Activated CD8-positive, alpha-beta memory T cell treated with anti-CD3 and anti-CD28 coated beads, Interleukin-2, amount 50 U/mL, for 1 hour (primary cell): Measurements from ENCODE around the gene GDF7.

ENCODE experiments used
- DNase-seq: peaks from one replicate; pipeline ENCODE4 v3.0.0-alpha.2; 2020; ENCODE audit errors: extremely low read depth

The GDF7 gene

GRCh38 chr2:20666304-20667150 lies at the start of gene GDF7:
TSS of gene GDF7 (plus strand) at chr2:20667144. CDS start at chr2:20667240, 96 bp downstream.
- DNase-seq, result no peak

DNA sequence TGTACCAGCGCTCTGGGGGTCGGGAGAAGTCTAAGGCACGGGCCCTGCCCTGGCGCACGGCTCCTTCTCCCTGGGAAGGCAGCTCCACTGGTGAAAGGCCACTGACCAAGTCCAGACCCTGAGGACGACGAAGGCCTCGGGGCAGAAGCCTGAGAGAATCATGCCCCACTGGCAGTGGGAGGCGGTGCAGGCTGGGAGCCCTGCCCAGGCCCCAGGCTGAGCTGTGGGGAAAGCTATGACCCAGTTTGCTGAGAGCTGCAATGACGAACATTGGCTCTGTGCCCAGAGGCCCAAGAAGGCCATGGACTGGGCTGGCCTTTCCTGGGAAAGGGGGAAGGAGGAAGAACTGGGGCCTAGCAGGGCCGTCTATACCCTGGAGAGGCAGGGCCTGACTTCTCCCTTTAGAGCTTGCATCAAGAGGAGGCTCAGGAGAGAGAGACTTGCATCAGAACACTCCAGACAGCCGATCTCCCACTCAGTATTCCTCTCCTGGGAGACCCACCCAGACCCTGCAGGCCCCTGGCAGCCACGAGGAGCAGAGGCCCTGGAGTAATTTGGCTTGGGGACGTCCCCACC lies 49.0 kb upstream of the GDF7 start:
- DNase-seq, result no peak

GRCh38 chr2:20618468-20618885 lies 48.5 kb upstream of the GDF7 start:
- DNase-seq, result no peak

DNA sequence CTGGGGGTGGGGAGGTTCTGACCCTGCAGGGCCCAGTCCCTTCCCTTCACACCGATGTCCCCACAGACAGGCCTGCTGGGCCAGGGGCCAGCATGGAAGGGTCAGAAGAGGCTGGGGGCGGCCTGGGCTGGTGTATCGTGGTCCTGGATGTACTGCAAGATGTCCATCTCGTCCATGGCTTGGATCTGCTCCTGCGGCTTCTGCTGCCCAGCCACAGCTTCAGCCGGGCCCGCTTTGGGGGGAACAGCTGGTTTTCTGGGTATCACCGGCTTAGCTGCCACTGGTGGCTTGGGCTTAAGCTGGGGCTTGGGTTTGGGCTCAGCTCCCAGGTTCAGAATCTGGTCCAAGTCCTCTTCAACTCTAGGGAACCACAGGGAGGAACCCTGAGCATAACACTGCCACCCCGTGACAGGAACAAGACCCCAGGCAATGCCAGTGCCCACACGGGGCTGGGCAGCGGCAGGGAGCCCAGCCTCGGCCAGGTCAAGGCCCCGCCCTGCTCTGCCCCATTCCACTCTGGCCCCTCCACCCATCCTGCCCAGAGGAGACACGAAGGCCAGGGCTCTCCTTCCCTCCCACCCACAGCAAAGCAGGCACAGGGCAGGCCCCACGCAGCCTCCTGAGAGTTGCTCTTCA lies 47.9 kb upstream of the GDF7 start:
- DNase-seq, result no peak

GRCh38 chr2:20619624-20620024 lies 47.3 kb upstream of the GDF7 start:
- DNase-seq, result no peak

- no peak for DNase-seq
These were observed 46.7 kb upstream of the GDF7 start for GRCh38 chr2:20620271-20620681.

DNA sequence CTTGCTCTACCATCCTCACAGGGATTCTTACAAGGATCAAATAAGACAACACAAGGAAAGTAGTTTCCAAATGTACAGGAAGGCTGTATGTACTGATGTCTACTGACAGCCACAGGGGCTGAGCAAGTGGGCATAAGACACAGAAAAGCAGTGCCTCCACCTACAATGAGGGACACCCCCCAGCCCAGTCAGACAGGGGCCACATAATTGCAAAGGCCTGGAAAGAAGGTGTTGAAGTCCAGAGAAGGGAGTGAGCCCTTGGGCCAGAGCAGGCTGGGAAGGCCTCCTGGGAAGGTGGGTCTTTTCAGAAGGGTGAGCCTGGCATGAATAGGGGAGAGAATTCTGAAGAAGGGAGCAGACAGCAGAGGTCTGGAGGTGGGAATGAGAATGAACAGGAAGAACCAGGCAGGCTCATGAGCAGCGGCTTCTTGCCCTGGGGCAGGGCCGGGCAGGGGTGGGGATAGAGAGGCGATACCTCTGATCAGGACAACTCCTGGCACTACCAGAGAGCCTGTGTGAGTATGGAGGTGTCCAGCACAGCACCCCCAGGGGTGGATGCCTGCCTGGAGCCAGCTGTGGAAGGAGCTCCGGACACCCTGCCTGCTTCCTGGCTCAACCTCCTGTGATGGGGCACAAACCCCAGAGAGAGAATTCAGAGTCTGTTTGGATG lies 46.1 kb upstream of the GDF7 start:
- no peak for DNase-seq

DNA sequence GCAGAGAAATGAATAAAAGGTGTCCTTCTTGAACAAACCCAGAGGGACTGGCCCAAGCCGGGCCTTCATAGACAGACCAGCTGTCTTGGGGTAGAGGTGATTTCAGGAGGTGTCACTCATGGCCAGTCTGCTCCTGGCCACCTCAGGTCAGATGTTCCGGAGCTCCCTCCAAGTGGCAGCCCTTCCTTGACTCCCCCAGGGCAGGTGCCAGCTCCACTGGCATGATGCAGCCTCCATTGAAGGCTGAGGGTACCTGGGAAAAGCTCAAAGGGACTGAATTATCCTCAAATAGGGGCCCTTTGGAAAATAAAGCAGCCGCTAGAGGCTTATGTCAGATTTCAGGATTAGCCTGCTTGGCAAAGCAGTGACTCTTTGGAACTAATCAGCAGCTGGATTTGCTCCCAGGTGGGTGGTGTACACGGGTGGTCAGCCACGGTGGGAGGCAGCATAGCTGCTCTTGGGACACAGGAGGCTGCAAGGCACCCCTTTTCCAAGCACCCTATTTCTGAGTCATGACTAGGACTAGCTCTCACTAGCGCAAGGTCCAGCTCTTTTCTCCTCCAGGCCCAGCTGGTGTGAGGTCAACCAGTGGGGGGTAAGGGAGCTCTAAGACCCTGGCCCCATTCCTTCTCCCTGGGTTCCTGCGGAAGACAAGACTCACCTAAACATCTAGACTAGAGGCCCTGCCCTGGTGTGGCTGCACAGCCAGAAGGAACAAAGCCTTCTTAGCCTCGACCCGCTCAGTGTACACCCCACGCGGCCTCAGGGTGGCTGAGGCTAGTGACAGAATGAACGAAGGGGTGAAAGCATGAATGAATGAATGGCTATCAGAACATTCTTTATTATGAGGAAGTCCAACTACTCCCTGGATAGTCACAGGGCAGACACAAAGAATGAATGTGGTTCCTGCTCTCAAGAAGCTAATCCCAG lies 45.3 kb upstream of the GDF7 start:
- DNase-seq, result no peak

GRCh38 chr2:20622296-20622686 lies 44.7 kb upstream of the GDF7 start:
- no peak for DNase-seq

DNA sequence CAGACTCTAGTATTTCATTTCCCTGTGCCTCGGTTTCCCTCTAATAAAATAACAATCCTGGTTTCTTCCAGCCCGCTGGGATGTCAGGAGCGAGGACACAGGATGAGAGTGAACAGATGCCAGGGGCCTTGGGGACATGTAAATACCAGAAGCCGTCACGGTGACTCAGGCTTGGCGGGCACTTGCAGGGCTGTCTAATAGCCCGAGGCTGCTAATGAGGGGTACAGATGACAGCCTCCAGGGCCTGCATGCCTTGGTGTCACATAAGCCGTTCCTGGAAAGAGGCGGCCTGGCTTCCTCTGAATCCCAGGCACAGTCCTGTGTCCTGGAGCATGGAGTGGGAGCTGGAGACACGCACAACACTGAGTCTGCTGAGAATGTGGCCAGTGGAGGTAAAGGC lies 44.2 kb upstream of the GDF7 start:
- DNase-seq, result no peak

DNA sequence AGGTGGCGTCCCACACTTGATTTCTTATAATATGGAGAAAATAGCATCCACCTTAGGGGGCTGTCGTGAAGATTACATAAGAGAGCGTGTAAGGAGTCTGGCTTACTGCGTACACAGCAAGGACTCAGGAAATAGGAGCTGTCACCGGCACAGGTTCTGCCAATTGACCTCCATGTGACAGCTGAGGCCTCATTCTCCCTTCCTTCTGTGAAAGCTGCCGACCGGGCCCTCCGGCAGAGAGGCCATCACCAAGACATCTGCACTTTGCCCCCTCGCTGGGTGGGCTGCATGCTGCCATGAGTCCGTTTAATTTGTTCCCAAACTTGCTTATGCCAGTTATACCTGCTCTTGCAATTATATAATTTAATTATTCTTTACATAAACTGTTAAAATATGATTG lies 43.7 kb upstream of the GDF7 start:
- DNase-seq, result no peak

DNA sequence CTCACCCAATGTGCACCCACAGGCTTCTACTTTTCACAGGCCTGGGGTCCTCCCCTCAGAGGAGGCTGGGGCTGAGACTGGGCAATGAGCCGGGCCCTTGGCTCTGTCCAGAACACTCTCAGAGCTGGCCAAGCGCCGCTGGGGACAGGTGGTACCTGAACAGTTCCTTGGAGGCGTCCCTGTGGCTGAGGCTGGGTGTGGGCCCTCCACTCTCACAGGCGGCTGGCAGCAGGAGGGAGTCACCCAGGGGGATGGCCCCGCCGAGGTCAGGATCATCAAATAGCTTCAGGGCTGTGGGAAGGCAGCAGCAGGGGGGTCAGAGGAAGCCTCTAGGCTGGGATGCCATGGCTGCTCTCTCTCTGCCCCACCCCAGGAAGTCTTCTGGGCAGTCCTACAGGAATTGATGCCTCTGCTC lies 43.2 kb upstream of the GDF7 start:
- DNase-seq, result no peak

DNA sequence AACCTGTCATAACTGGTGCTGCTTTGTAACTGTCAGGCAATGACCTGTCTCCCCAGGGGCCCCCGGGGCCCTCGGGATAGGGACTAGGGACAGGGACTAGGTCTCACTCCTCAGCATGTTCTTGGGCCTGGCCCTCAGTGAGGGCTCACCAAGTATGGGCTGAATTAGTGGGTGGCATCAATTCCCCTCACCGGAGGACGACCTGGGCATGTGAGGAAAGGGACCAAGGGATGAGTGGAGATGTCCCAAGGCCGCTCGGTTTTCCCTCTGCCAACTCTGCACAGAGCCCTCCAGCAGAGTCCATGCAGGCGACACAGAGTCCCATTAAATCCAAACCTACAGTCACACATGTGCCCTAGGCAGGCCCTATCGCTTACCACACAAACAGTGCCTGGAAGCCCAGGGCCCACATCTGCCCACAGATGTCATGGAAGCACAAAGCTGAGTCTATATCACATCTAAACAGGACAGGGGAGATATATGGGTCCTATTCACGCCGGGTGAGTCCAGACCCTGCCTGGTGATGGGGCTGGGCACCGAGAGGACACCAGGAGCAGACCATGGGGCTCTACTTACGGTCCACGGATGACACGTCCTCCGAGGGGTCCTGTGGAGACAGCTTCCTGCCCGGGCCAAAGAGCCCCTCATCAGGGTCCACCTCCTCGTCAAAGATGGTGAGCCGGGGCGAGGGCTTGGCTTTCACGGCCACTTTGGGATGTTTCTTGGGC lies 42.6 kb upstream of the GDF7 start:
- DNase-seq, result no peak

GRCh38 chr2:20624884-20625485 lies 42.0 kb upstream of the GDF7 start:
- DNase-seq, result no peak

- DNase-seq, result no peak
These were observed 41.2 kb upstream of the GDF7 start for GRCh38 chr2:20625491-20626391.

GRCh38 chr2:20626392-20626697 lies 40.6 kb upstream of the GDF7 start:
- no peak for DNase-seq

GRCh38 chr2:20626698-20627513 lies 40.0 kb upstream of the GDF7 start:
- no peak for DNase-seq

GRCh38 chr2:20627712-20628380 lies 39.1 kb upstream of the GDF7 start:
- no peak for DNase-seq
